HG03175 (cell line): Measurements from ENCODE around the gene CTNNA1.

ENCODE experiments used
- ATAC-seq: cut with Tn5 transposase; IDR thresholded peaks from one replicate; pipeline ENCODE4 v1.9.1; 2021; ENCODE audit warnings: mild to moderate bottlenecking, moderate library complexity; ENCODE audit not compliant: unreplicated experiment

CTNNA1 gene

GRCh38 chr5:138843316-138844124, 90.3 kb downstream of the CTNNA1 start:
- no peak for ATAC-seq

GRCh38 chr5:138844125-138844461, 90.9 kb downstream of the CTNNA1 start:
- no peak for ATAC-seq

- ATAC-seq: no peak
These were observed 91.7 kb downstream of the CTNNA1 start for GRCh38 chr5:138844812-138845513.

- no peak for ATAC-seq
These were observed 96.2 kb downstream of the CTNNA1 start for GRCh38 chr5:138849439-138849838.

- no peak for ATAC-seq
These were observed 96.7 kb downstream of the CTNNA1 start for GRCh38 chr5:138849882-138850281.

GRCh38 chr5:138850865-138851435, 97.7 kb downstream of the CTNNA1 start:
- ATAC-seq: no peak

GRCh38 chr5:138853132-138853531, 99.9 kb downstream of the CTNNA1 start:
- no peak for ATAC-seq

GRCh38 chr5:138867011-138867410, 113.8 kb downstream of the CTNNA1 start:
- ATAC-seq: no peak

GRCh38 chr5:138869038-138869437, 115.8 kb downstream of the CTNNA1 start:
- ATAC-seq: no peak

GRCh38 chr5:138869763-138870500, 116.7 kb downstream of the CTNNA1 start:
- no peak for ATAC-seq

GRCh38 chr5:138870611-138871010, 117.4 kb downstream of the CTNNA1 start:
- ATAC-seq: no peak

- no peak for ATAC-seq
These were observed 119.7 kb downstream of the CTNNA1 start for GRCh38 chr5:138872841-138873465.

- no peak for ATAC-seq
These were observed 120.4 kb downstream of the CTNNA1 start for GRCh38 chr5:138873466-138874221.

GRCh38 chr5:138874241-138874640, 121.0 kb downstream of the CTNNA1 start:
- no peak for ATAC-seq

GRCh38 chr5:138874771-138875551, 121.7 kb downstream of the CTNNA1 start, which contains the start of gene LRRTM2:
Gene LRRTM2 (minus strand): TSS chr5:138875335. CDS start chr5:138874911, 424 bp downstream.
- ATAC-seq: no peak

GRCh38 chr5:138875552-138875875, 122.3 kb downstream of the CTNNA1 start:
- ATAC-seq: no peak

- no peak for ATAC-seq
These were observed 122.7 kb downstream of the CTNNA1 start for GRCh38 chr5:138875946-138876345.

- ATAC-seq: no peak
These were observed 123.6 kb downstream of the CTNNA1 start for GRCh38 chr5:138876811-138877210.

- ATAC-seq: no peak
These were observed 125.4 kb downstream of the CTNNA1 start for GRCh38 chr5:138878437-138879235.
